ENCODE measurements around the gene C6orf58.

The C6orf58 gene

DNA sequence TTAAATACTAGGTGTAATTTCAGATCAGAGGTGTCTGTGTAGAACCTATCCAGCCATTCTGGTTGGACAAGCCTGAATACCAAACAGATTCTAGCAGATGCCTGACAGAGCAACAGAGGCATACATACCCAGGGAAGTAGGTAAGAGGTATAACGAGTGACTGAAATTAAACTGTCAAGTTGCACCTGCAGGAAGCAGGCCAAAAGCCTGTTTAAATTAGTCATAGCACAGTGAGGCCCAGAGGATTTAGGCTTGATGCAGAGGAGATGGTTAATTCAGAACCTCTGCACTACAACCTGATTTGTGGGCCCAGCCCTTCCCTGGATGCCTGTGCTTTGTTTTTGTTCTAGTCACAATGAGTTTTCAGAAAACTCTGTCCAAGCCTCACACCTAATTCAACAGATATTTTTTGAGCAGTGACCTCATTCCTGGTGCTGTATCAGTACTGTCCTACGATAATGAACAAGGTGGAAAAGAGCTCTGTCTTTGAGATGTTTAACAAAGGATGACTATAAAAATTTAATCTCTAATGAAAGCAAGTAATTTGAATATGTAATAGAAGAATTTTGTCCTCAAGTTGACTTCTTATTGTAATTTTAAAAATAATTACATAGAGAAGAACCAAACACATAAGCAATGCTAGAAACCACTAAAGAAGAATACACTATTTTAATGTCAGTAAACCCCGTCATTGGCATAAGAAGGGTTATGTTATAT is 31.7 kb downstream of the C6orf58 start:
- H3K4me3 ChIP-seq: no peak overlapping the region
- TF ChIP-seq POLR2AphosphoS5 (IDR thresholded peaks at IDR 0.05; ENCODE audit: borderline replicate concordance, low read depth, low read length) (no peak), FOXP2 (optimal IDR thresholded peaks at IDR 0.05; ENCODE audit: control extremely low read depth, extremely low read length, insufficient read depth) (no peak), EZH2 (IDR thresholded peaks at IDR 0.05) (no peak)
- no peak for DNase-seq (ENCODE audit: low read depth, low spot score)
- H3K9ac ChIP-seq (ENCODE audit: insufficient read length): no peak overlapping the region
- no peaks in the 10 kb centered on the region for H3K36me3 ChIP-seq (ENCODE audit: insufficient read depth, low read length)
- H3K9me3 ChIP-seq (ENCODE audit: low read depth, low read length): no peaks in the 10 kb centered on the region
- no peak overlapping the region for H3K27ac ChIP-seq

DNA sequence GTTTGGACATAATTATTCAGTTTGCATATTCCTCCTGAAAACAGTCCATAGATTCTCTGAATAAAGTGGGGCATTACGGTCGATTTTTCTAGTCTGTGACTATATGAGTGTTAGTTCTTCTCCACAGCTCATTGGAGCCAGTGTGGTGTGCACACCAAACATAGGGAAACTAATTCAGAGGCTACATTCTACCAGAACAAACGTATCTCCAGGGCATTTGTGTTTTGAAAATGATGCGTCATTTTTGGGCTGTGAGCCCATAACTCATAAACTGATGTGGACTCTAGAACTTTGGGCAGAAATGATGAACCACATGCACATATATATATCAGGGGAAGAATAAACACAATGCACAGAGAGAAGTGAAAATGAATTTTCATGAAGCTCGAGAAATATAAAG is 41.8 kb downstream of the C6orf58 start:
- no peak overlapping the region for H3K4me3 ChIP-seq
- no peak overlapping the region for H3K9ac ChIP-seq (ENCODE audit: insufficient read length)
- H3K27ac ChIP-seq: no peak overlapping the region
- no peaks in the 10 kb centered on the region for H3K9me3 ChIP-seq (ENCODE audit: low read depth, low read length)
- no peak for DNase-seq (ENCODE audit: low read depth, low spot score)
- TF ChIP-seq POLR2AphosphoS5 (IDR thresholded peaks at IDR 0.05; ENCODE audit: borderline replicate concordance, low read depth, low read length) (no peak), EZH2 (IDR thresholded peaks at IDR 0.05) (no peak), FOXP2 (optimal IDR thresholded peaks at IDR 0.05; ENCODE audit: control extremely low read depth, extremely low read length, insufficient read depth) (no peak)
- no peaks in the 10 kb centered on the region for H3K36me3 ChIP-seq (ENCODE audit: insufficient read depth, low read length)

DNA sequence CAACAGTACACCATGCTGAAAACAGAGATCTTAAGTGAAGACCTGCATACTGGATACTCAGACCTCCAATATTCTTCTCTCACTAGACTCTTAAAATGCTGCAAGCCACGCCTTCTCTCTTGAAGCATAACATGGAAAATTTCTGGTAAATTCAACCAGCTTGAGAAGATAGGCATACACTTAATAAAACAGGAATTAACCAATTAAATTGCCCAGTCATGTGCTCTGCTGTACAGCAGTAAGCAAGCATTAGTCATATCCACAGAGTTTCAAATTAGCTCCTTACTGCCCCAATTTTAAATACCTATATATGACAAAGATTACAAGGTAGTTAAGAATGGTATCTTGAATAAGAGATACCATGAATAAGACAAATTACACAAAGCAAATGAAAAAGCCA is 53.8 kb downstream of the C6orf58 start:
- H3K4me3 ChIP-seq: no peak overlapping the region

DNA sequence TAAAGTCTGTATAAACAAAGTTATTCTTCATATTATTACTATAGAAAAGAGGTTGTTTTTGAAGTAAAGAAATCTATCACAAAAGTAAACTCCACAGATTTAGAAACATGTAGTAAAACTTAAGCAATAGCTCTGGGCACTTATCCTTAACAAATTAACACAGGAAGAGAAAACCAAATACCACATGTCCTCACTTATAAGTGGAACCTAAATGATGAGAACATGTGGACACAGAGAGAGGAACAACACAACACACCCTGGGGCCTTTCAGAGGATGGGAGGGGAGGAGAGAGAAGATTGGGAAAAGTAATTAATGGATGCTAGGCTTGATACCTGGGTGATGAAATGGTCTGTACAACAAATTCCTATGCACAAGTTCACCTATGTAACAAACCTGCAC is 57.2 kb downstream of the C6orf58 start:
- DNase-seq (ENCODE audit: low read depth, low spot score): no peak
- no peaks in the 10 kb centered on the region for H3K36me3 ChIP-seq (ENCODE audit: insufficient read depth, low read length)
- no peak overlapping the region for H3K9ac ChIP-seq (ENCODE audit: insufficient read length)
- no peaks in the 10 kb centered on the region for H3K9me3 ChIP-seq (ENCODE audit: low read depth, low read length)
- no peak overlapping the region for H3K4me3 ChIP-seq
- no peak for TF ChIP-seq FOXP2 (optimal IDR thresholded peaks at IDR 0.05; ENCODE audit: control extremely low read depth, extremely low read length, insufficient read depth)
- H3K27ac ChIP-seq: no peak overlapping the region

More for the DNA sequence above, 53.8 kb downstream of the C6orf58 start:
- TF ChIP-seq FOXP2 (optimal IDR thresholded peaks at IDR 0.05; ENCODE audit: control extremely low read depth, extremely low read length, insufficient read depth): no peak
- TF ChIP-seq POLR2AphosphoS5 (IDR thresholded peaks at IDR 0.05; ENCODE audit: borderline replicate concordance, low read depth, low read length): no peak
- no peak for TF ChIP-seq EZH2 (IDR thresholded peaks at IDR 0.05)
- Histone ChIP-seq H3K27ac (no peak overlapping the region), H3K9me3 (ENCODE audit: low read depth, low read length) (no peaks in the 10 kb centered on the region), H3K9ac (ENCODE audit: insufficient read length) (no peak overlapping the region), H3K36me3 (ENCODE audit: insufficient read depth, low read length) (no peaks in the 10 kb centered on the region)
- no peak for DNase-seq (ENCODE audit: low read depth, low spot score)

DNA sequence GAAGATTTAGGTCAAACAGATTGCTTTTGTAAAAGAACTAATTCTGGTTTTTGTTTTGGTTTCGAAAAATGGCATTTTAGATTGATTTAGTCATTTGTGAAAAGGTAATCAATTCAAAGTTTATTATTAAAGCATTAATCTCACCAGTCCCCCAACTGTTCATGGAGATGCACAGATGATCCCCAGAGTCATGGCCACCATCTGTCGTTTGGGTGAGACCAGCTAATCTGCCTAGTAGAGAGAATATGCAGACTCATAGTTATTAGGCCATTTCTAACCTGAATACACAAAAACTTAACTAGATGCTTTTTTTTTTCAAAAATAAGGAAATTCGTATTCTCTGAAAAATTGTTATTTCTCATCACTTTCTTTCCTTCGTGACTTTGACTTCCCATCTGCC is 58.1 kb downstream of the C6orf58 start:
- no peaks in the 10 kb centered on the region for H3K36me3 ChIP-seq (ENCODE audit: insufficient read depth, low read length)
- H3K27ac ChIP-seq: no peak overlapping the region
- H3K9me3 ChIP-seq (ENCODE audit: low read depth, low read length): no peaks in the 10 kb centered on the region
- no peak for TF ChIP-seq POLR2AphosphoS5 (IDR thresholded peaks at IDR 0.05; ENCODE audit: borderline replicate concordance, low read depth, low read length)
- TF ChIP-seq FOXP2 (optimal IDR thresholded peaks at IDR 0.05; ENCODE audit: control extremely low read depth, extremely low read length, insufficient read depth): no peak
- TF ChIP-seq EZH2 (IDR thresholded peaks at IDR 0.05): no peak
- DNase-seq (ENCODE audit: low read depth, low spot score): no peak
- H3K9ac ChIP-seq (ENCODE audit: insufficient read length): no peak overlapping the region
- no peak overlapping the region for H3K4me3 ChIP-seq

DNA sequence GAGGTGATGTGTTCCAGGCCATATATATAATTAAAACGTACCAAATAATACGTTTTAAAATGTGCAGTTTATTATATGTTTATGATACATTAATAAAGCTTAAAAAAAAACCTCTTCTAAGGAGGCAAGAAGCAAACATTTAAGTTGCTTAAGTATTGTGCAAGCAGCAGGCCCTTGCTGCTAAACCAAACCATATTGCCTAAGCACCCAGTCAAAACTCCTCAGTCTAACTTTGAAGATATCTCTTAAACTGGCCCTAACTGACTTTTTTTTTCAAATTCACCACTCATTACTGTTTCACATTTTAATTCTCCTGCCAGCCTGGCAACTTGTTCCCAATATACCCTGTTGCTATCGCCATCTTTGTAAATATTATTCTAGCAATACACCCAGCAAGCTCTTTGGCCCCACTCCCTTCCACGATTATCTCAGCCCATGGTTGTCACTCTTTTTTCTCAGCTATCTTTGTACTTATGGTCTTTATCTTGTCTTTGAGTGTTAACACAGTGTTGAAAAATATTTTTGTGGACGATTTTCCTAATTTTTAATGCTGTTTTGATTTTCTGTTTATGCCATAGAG is 60.9 kb downstream of the C6orf58 start:
- Histone ChIP-seq H3K36me3 (ENCODE audit: insufficient read depth, low read length) (no peaks in the 10 kb centered on the region), H3K9ac (ENCODE audit: insufficient read length) (no peak overlapping the region), H3K27ac (no peak overlapping the region), H3K9me3 (ENCODE audit: low read depth, low read length) (no peaks in the 10 kb centered on the region), H3K4me3 (no peak overlapping the region)
- no peak for TF ChIP-seq EZH2 (IDR thresholded peaks at IDR 0.05)
- no peak for TF ChIP-seq FOXP2 (optimal IDR thresholded peaks at IDR 0.05; ENCODE audit: control extremely low read depth, extremely low read length, insufficient read depth)
- no peak for TF ChIP-seq POLR2AphosphoS5 (IDR thresholded peaks at IDR 0.05; ENCODE audit: borderline replicate concordance, low read depth, low read length)
- DNase-seq (ENCODE audit: low read depth, low spot score): no peak

Data from SK-N-MC (cell line).